ENCODE measurements around the gene SKAP2.

SKAP2 gene

GRCh38 chr7:26777385-26777784 lies 87.0 kb downstream of the SKAP2 start:
- DNase-seq (ENCODE audit: low read depth, low spot score): no peak

GRCh38 chr7:26760501-26760900 lies 103.9 kb downstream of the SKAP2 start:
- no peak for DNase-seq (ENCODE audit: low read depth, low spot score)

- DNase-seq (ENCODE audit: low read depth, low spot score): no peak
Observed at GRCh38 chr7:26759108-26759507, 105.3 kb downstream of the SKAP2 start.

GRCh38 chr7:26743205-26743604 lies 121.2 kb downstream of the SKAP2 start:
- DNase-seq (ENCODE audit: low read depth, low spot score): no peak

DNA sequence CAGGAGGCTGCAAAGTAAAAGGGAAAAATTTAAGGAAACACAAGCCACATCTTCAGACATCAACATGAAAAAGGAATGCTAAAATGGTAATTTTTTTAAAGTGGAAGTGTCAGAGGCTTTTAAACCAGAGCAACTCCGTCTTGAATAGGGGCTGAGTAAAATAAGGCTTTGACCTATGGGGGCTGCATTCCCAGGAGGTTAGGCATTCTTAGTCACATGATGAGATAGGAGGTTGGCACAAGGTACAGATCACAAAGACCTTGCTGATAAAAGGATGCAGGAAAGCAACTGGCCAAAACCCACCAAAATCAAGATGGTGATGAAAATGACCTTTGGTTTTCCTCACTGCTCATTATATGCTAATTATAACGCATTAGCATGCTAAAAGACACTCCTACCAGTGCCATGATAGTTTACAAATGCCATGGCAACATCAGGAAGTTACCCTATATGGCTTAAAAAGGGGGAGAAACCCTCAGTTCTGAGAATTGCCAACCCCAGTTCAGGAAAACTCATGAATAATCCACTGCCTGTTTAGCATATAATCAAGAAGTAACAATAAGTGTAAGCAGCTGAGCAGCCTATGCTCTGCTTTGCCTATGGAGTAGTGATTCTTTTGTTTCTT lies 128.3 kb downstream of the SKAP2 start:
- peak; percentile 8 for DNase-seq (ENCODE audit: low read depth, low spot score)

GRCh38 chr7:26729150-26729775 lies 135.1 kb downstream of the SKAP2 start:
- DNase-seq (ENCODE audit: low read depth, low spot score): no peak

DNA sequence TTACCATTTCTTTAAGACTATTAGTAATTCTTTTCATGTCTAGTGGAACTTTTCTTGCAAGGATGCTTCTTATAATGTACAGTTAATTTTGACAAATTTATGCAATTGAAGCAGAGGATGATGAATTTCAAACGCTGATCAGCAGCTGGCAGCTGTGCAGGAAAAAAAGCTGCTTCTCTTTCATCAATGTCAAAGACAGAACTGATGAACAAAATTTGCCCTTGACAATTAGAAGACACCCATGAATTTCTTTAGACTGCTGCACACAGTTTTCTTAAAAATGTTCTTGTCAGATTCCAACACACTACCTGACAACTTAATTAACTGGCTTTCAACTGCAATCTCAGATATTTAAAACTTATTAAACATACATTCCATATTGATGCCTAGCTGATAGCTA lies 138.3 kb downstream of the SKAP2 start:
- no peak for DNase-seq (ENCODE audit: low read depth, low spot score)

DNA sequence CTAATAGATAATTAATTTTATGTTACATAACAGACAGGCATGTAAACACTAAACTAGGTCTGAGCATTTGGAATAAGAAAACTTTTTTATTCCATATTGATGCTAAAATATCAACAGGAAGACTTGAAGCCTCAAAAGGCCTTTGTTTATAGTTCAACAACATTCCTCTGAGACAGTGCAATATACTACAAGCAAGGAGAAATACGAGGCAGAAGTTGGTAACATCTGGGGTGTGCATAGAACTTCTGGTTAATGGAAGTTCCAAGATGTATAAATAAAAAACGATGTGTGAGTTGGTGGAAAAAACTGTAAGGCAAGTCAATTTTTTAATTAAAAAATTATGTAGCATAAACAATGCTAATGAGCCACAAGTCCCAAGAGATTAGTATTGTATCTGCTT lies 139.6 kb downstream of the SKAP2 start:
- DNase-seq (ENCODE audit: low read depth, low spot score): no peak

DNA sequence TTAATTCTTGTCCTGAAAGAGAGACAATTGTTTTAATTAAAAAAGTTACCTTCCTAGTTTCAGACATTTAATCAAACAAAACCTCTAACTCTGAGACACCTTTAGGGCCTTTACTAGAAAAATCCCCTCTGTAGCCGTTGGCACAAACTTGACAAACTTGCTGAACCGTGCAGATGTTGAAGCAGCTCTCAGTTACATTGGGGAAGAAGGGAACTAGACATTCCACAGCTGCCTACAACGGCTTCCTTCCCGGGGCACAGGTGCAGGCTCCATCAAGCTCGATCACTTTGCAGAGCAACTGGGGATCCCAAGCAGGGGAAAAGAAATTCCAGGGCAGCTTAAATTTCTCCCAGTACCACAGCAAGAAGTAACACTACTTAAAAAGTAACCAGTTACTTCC lies 141.3 kb downstream of the SKAP2 start:
- peak; percentile 35 for DNase-seq (ENCODE audit: low read depth, low spot score)

DNA sequence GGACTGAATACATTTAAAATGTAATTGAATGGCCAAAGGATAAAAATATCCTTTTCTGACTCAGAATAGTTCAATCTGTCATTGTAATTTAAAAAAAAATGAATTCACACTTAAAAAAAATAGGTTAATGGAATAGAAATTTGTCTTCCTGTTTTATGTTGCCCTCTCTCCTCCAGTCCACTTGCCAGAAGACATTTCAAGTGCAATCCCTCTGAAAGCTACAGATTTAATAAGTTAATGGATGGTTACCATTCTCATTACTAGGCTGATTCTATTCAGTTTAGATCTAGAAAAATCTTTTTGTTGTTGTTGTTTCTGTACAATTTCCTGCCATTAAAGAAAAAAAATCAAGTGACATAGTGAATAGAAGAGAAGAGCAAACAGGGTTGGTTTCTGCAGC lies 142.9 kb downstream of the SKAP2 start:
- DNase-seq (ENCODE audit: low read depth, low spot score): no peak

DNA sequence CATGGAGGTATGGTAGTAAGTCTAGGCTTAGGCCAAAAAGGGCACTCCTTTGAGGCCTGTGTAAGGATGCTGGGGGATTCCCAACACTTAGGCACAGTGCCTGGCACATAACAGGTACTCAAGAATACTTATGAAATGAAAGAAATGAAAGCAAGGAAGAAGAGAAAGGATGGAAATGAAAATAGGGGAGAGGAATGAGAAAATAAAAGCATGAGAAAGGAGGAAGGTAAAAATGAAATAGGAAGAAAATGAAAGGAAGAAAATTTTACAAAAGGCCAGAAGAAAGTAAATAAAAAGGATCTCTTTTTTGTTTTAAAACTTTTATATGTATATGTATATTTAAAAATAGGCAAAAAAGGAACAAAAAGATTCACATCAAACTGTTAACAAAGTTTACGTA lies 146.3 kb downstream of the SKAP2 start:
- no peak for DNase-seq (ENCODE audit: low read depth, low spot score)

DNA sequence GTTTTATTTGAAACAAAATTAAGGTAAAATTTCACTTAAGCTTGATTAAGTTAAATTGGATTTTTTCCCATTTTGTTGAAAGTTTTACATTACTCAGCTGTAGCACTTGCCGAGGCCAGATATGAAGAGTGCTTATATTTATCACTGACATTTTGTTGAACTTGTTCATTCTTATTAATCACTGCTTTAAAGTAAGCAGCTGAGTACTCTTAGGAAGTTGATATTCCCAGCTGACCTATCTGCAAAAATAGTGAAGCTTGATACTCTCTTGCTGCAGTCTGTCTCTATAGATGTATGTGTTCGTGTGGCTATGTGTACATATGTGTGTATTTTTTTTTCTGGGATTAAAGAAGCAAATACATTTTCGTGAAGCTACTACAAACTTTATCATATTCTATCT lies 150.0 kb downstream of the SKAP2 start:
- no peak for DNase-seq (ENCODE audit: low read depth, low spot score)

DNA sequence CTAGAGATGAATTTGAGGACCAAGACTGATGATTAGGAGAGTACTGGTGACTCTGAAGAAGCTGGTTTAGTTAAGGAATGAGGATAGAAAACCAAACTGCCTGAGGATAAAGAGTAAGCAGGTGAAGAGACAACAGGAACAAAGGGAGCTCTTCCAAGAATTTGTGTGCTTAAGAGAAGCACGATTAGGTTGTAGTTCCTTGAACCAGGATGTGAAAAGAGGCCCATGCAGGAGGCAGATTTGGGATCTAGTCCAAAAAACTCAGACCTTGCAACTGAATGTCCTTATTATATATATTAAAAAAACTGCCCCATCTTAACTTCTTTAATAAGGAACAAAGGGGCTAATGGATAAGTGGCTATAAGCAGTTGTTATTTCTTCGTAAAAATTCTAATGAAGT lies 150.4 kb downstream of the SKAP2 start:
- DNase-seq (ENCODE audit: low read depth, low spot score): peak; percentile 22

GRCh38 chr7:26709210-26709990 lies 155.0 kb downstream of the SKAP2 start:
- DNase-seq (ENCODE audit: low read depth, low spot score): no peak

DNA sequence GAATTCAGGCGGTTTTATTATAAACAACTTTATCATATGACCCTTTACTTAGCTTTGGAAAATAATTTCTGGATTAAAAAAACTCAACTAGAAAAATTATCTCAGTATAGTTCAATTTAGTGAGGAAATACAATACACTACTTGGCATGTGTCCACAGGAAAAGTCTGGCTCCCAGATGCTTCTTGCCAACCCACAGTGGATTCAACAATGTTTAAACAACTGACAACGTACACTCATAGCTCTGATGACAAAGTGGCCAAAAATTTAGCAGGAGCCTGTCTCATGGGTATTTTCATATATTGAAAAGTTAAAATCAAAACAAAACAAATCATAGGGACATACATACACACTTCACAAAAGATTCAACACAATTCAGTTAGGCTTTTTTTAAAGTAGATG lies 158.8 kb downstream of the SKAP2 start:
- DNase-seq (ENCODE audit: low read depth, low spot score): no peak

DNA sequence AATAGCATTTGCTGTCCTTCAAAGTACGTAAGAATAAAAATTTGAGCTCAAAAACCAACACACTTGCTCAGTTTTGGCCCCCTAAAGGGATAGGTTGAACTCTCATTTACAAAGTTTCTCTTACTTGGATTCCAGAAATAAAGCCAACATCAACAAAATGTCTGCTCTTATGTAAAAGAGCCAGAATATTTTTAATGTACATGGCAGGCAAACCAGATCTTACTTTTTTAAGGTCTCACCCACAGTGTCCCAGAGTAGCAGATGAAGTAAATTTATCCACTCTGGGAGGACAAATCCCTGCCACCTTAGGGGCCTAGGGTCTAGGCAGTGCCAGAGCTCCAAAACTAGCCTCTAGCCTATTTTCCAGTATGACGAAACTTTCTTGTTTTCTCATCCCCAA lies 159.6 kb downstream of the SKAP2 start:
- no peak for DNase-seq (ENCODE audit: low read depth, low spot score)

GRCh38 chr7:26704036-26704435 lies 160.4 kb downstream of the SKAP2 start:
- DNase-seq (ENCODE audit: low read depth, low spot score): no peak

- DNase-seq (ENCODE audit: low read depth, low spot score): no peak
Observed at GRCh38 chr7:26700893-26701292, 163.5 kb downstream of the SKAP2 start.

DNA sequence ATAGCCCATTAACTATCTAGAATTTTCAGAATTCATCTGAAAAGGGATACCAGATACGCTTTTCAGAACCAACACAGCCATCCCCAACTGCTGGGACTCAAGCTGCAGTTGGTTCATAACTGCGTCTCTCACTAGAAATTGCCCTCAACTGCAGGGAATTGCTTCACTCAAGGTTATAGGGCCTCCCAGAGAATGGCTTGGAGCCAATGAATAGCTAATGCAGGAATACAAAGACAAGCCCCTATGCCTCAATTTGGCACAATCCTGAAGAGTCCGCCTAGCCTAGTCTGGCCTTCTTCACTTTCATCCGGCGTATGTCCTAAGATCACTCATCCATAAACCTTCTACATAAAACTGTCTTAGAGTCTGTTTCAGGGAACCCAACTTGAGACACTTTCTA lies 164.0 kb downstream of the SKAP2 start:
- no peak for DNase-seq (ENCODE audit: low read depth, low spot score)

DNA sequence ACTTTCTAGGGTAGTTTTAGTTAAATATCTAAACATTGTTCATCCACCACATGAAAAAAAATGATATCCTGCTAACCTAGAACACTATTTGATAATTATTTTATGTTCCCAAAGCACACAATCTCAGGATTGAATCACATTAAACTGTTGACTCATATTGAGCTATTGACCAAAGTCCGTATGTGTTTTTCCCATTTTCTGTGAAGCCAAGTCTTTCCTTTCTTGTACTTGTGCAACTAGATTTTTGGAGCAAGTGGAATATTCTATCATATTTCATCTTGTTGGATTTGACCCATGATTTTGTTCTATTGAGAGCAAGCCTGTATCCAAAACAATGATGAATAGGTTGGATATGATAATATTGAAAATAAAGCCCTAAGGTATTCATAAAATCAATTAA lies 164.6 kb downstream of the SKAP2 start:
- no peak for DNase-seq (ENCODE audit: low read depth, low spot score)

DNA sequence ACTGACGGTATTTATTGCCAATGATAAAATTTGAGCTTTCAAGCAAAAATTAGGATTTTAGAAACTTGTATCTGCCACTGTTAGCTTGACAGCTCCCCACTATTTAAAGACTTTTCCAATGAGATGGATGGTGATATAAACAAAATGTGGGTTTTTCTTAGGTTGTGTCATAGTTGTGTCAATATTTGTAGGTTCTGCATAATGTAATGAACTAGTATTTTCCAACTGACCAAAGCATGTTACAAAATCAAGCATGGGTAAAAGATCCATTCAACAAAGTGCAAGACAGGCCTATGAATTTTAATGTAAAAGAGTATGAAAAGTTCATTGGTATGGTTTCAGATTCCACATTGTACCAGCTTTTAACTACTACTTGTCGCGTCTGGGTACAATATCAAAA lies 165.6 kb downstream of the SKAP2 start:
- DNase-seq (ENCODE audit: low read depth, low spot score): no peak

DNA sequence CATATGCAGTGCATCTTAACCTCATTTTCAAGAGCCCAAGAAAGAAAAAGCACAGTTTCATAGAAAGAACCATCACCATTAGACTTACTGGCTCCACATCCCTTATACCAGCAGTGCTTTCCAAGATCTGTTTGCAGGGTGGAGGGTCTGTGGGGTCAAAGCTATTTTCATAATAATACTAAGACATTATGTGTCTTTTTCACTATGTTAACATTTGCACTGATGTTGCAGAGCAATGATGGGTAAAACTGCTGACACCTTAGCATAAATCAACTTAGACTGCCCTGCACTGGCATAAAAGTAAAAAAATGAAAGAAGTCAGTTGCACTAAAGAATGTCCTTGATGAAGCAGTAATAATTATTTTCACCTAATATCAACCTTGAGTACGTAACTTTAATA lies 166.2 kb downstream of the SKAP2 start:
- DNase-seq (ENCODE audit: low read depth, low spot score): no peak

DNA sequence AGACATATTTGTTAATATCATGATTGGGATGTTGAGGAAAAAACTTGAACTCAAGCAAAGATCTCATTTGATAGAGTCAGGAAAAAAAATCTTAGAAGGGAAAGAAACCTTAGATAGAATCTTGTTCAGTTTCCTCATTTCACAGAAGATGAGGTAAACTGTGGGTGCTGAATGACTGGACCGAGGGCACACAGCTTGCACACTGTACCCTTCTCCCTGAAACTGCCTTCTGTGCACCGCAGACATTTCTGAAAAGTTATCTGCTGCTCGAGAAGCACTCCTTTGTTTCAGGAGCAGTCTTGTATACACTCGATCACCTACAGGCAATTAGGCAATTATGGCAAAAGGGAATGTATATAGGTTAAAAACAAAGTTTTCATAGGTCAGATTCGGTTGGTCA lies 167.4 kb downstream of the SKAP2 start:
- DNase-seq (ENCODE audit: low read depth, low spot score): no peak

Measured in ELF-1 (cell line).